Epidermal melanocyte (primary cell): Measurements from ENCODE around the gene SLC17A1.

Experiments used
- DNase-seq: peaks from one replicate; pipeline ENCODE4 v3.0.0; 2011; ENCODE audit warnings: low spot score; ENCODE audit not compliant: insufficient read length

SLC17A1 gene

GRCh38 chr6:25831532-25832306 is at the start of gene SLC17A1:
SLC17A1 (minus strand) TSS chr6:25832052; CDS start chr6:25830557, 1,495 bp downstream.
- DNase-seq, result no peak

- DNase-seq, result no peak
These were observed 48.7 kb upstream of the SLC17A1 start for GRCh38 chr6:25880601-25881000.

GRCh38 chr6:25878721-25879322 is 47.0 kb upstream of the SLC17A1 start:
- no peak for DNase-seq

- no peak for DNase-seq
These were observed 44.2 kb upstream of the SLC17A1 start for GRCh38 chr6:25875926-25876602.

GRCh38 chr6:25875563-25875905 is 43.7 kb upstream of the SLC17A1 start:
- DNase-seq, result no peak

- no peak for DNase-seq
These were observed 43.1 kb upstream of the SLC17A1 start for GRCh38 chr6:25874822-25875562.

GRCh38 chr6:25874118-25874517 is 42.3 kb upstream of the SLC17A1 start, which contains the start of gene SLC17A3:
SLC17A3 (minus strand) TSS chr6:25874243; CDS start chr6:25868387, 5,856 bp downstream.
- DNase-seq, result no peak

- DNase-seq, result no peak
These were observed 41.0 kb upstream of the SLC17A1 start for GRCh38 chr6:25872814-25873213.

- no peak for DNase-seq
These were observed 38.0 kb upstream of the SLC17A1 start for GRCh38 chr6:25869840-25870239.

- DNase-seq, result no peak
These were observed 36.8 kb upstream of the SLC17A1 start for GRCh38 chr6:25868436-25869183.

- DNase-seq, result no peak
These were observed 34.2 kb upstream of the SLC17A1 start for GRCh38 chr6:25866011-25866410.

- DNase-seq, result no peak
These were observed 31.5 kb upstream of the SLC17A1 start for GRCh38 chr6:25863360-25863759.

GRCh38 chr6:25862199-25862598 is 30.3 kb upstream of the SLC17A1 start:
- no peak for DNase-seq

- DNase-seq, result no peak
These were observed 20.9 kb upstream of the SLC17A1 start for GRCh38 chr6:25852756-25853155.

- DNase-seq, result no peak
These were observed 20.1 kb upstream of the SLC17A1 start for GRCh38 chr6:25851961-25852360.

GRCh38 chr6:25844518-25844917 is 12.7 kb upstream of the SLC17A1 start:
- DNase-seq, result no peak

GRCh38 chr6:25842526-25842925 is 10.7 kb upstream of the SLC17A1 start:
- no peak for DNase-seq

- DNase-seq, result no peak
These were observed 3.8 kb upstream of the SLC17A1 start for GRCh38 chr6:25835442-25836283.

- no peak for DNase-seq
These were observed 3.1 kb upstream of the SLC17A1 start for GRCh38 chr6:25834950-25835349.

- DNase-seq, result no peak
These were observed 1.3 kb upstream of the SLC17A1 start for GRCh38 chr6:25833136-25833535.
